HUES48 (cell line): ENCODE data around the gene RETREG2.

Experiments used
- H3K27ac ChIP-seq: one replicate; pipeline ENCODE4 v1.7.0; 2013; ENCODE audit warnings: low read depth, low read length, inconsistent platforms
- H3K27me3 ChIP-seq: 2 replicates; pipeline ENCODE4 v1.6.1; 2013; ENCODE audit warnings: mild to moderate bottlenecking, low read length; ENCODE audit not compliant: control insufficient read depth, insufficient read depth
- H3K36me3 ChIP-seq: 2 replicates; pipeline ENCODE4 v1.6.1; 2013; ENCODE audit warnings: low read length; ENCODE audit not compliant: control insufficient read depth, insufficient read depth
- H3K4me1 ChIP-seq: 2 replicates; pipeline ENCODE4 v1.6.1; 2013; ENCODE audit warnings: mild to moderate bottlenecking, low read length; ENCODE audit not compliant: control insufficient read depth, insufficient read depth
- H3K4me3 ChIP-seq: 2 replicates; pipeline ENCODE4 v1.5.1; 2013; ENCODE audit warnings: mild to moderate bottlenecking, low read depth, low read length
- H3K9ac ChIP-seq: 2 replicates; pipeline ENCODE4 v1.6.1; 2013; ENCODE audit warnings: mild to moderate bottlenecking, low read depth, low read length, moderate library complexity
- H3K9me3 ChIP-seq: 2 replicates; pipeline ENCODE4 v1.6.1; 2013; ENCODE audit warnings: low read length; ENCODE audit not compliant: control insufficient read depth, insufficient read depth

The RETREG2 gene

GRCh38 chr2:219177552-219178376, at the start of gene RETREG2:
TSS of gene RETREG2 (plus strand) at chr2:219178275. CDS start at chr2:219178353, 78 bp downstream.
- Histone ChIP-seq H3K27ac (peak within 1 kb of the TSS; percentile 92), H3K36me3 (peaks cover 51% of the 10 kb centered on the region), H3K9me3 (no peaks in the 10 kb centered on the region), H3K9ac (peak within 1 kb of the TSS; percentile 69), H3K4me3 (peak within 1 kb of the TSS; percentile 100), H3K4me1 (peaks cover 11% of the 10 kb centered on the region), H3K27me3 (no peaks in the 10 kb centered on the region)

- H3K27me3 ChIP-seq = no peaks in the 10 kb centered on the region
- no peak overlapping the region for H3K27ac ChIP-seq
- H3K9ac ChIP-seq = no peak overlapping the region
- H3K9me3 ChIP-seq = no peaks in the 10 kb centered on the region
- peaks cover 2% of the 10 kb centered on the region; the same call in 1 of the 2 replicates for H3K4me1 ChIP-seq
- no peaks in the 10 kb centered on the region for H3K36me3 ChIP-seq
- no peak overlapping the region for H3K4me3 ChIP-seq
These were observed 49.7 kb upstream of the RETREG2 start for GRCh38 chr2:219128396-219128795.

DNA sequence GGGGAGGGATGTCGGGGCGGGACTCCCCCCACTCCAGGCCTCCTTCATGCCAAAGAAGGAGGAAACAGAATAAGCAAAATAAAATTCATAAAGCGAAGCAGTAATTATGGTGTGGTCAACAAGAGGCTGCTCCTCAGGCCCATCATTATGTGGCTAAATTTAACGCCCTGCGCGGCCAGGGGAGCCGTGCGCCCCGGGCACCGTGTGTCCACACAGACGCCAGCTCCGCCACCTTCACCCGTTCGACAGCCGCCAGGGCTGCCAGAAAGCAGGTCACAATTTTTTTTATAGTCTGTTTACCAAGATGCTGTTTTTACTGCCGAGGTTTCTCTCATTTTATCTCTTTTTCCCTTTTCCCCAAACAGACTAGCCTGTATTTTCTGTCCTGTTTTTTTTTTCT, 48.5 kb upstream of the RETREG2 start:
- Histone ChIP-seq H3K36me3 (no peaks in the 10 kb centered on the region), H3K4me1 (no peaks in the 10 kb centered on the region), H3K27ac (no peak overlapping the region), H3K9me3 (no peaks in the 10 kb centered on the region), H3K9ac (no peak overlapping the region), H3K4me3 (no peak overlapping the region), H3K27me3 (no peaks in the 10 kb centered on the region)

- Histone ChIP-seq H3K27me3 (no peaks in the 10 kb centered on the region), H3K27ac (no peak overlapping the region), H3K9me3 (no peaks in the 10 kb centered on the region), H3K36me3 (no peaks in the 10 kb centered on the region), H3K4me1 (no peaks in the 10 kb centered on the region), H3K4me3 (no peak overlapping the region), H3K9ac (no peak overlapping the region)
These were observed 46.7 kb upstream of the RETREG2 start for GRCh38 chr2:219131327-219131726.

DNA sequence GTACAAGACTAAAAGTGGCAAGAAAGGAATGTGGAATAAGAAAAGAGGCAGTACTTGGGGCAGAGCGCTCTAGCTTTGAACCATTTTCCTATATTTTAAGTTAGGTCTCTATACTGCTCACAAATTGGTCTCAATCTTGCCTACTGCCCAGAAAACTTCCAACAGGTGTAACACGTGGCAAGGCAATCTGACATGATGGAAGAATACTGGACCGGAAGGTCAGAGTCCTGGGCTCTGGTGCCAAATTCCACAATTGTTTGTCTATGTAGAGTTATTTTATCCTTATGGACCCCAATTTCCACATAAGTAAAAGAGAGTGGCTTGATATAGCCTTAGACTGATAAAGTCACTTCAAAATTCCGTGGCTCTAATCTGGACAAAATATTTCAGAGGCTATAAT, 46.3 kb upstream of the RETREG2 start:
- no peak overlapping the region for H3K9ac ChIP-seq
- no peaks in the 10 kb centered on the region for H3K36me3 ChIP-seq
- H3K4me1 ChIP-seq = no peaks in the 10 kb centered on the region
- H3K4me3 ChIP-seq = no peak overlapping the region
- no peaks in the 10 kb centered on the region for H3K9me3 ChIP-seq
- no peak overlapping the region for H3K27ac ChIP-seq
- H3K27me3 ChIP-seq = no peaks in the 10 kb centered on the region

DNA sequence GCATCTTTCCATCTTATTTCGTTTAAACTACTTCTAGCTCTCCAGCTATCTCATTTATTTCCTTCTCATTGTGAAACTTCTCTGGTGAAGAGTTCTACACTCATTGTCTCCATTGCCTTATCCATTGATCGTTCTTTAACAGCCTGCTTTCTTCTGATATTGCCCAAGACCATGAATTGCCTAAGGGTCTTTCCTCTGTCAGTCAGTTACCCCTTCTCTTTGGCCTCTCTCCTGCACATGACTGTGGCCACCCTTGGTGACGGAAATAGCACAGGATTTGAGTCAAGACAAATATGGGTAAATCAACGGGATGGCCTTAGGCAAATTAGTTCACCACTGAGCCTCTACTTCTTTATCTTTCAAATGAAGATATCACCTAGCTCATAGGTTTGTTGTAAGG, 44.1 kb upstream of the RETREG2 start:
- H3K4me1 ChIP-seq = no peaks in the 10 kb centered on the region
- H3K27me3 ChIP-seq = no peaks in the 10 kb centered on the region
- no peak overlapping the region for H3K9ac ChIP-seq
- H3K9me3 ChIP-seq = no peaks in the 10 kb centered on the region
- no peaks in the 10 kb centered on the region for H3K36me3 ChIP-seq
- no peak overlapping the region for H3K27ac ChIP-seq
- H3K4me3 ChIP-seq = no peak overlapping the region

- Histone ChIP-seq H3K27ac (no peak overlapping the region), H3K36me3 (peaks cover 22% of the 10 kb centered on the region; the same call in 1 of the 2 replicates), H3K9ac (no peak overlapping the region), H3K9me3 (no peaks in the 10 kb centered on the region), H3K4me1 (no peaks in the 10 kb centered on the region), H3K27me3 (no peaks in the 10 kb centered on the region), H3K4me3 (no peak overlapping the region)
These were observed 37.4 kb upstream of the RETREG2 start for GRCh38 chr2:219140722-219141121.

DNA sequence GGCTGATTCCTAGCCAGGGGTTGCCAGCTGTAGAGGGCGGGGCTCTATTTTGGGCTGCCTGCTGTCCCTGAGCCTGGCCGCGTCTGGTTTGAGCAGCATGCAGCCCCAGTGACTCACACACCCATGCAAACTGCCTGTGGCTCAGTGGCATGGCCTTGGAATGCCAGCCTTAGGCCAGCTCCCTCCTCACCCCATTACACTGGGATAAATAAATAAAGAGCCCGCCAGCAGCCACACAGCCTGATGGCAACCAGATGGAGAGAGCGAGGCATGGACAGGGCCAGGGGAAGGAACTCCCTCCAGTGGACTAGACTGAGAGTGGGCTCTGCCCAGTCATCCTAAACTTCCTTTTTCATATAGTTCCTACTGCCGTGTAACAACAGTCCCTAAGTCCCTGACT, 35.7 kb upstream of the RETREG2 start:
- no peaks in the 10 kb centered on the region for H3K9me3 ChIP-seq
- no peaks in the 10 kb centered on the region for H3K27me3 ChIP-seq
- H3K4me3 ChIP-seq = no peak overlapping the region
- H3K27ac ChIP-seq = no peak overlapping the region
- no peaks in the 10 kb centered on the region for H3K4me1 ChIP-seq
- H3K9ac ChIP-seq = no peak overlapping the region
- H3K36me3 ChIP-seq = peaks cover 33% of the 10 kb centered on the region; the same call in 1 of the 2 replicates

DNA sequence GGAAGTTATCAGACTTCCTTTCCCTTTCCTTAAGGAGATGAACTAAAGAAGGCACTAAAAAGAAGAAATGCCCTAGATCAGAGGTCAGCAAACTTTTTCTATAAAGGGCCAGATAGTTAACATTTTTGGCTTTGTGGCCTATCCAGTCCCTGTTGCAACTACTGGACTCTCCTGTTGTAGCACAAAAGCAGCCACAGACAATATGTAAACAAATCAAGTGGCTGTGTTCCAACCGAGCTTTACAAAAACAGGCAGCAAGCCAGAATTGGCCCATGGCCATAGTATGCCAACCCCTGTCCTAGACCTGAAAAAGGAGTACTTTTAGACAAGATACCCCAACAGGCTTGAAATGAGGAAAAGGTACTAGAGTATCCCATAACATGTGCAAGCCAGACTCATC, 28.4 kb upstream of the RETREG2 start:
- Histone ChIP-seq H3K9me3 (no peaks in the 10 kb centered on the region), H3K9ac (no peak overlapping the region), H3K27ac (no peak overlapping the region), H3K36me3 (peaks cover 34% of the 10 kb centered on the region), H3K27me3 (no peaks in the 10 kb centered on the region), H3K4me1 (no peaks in the 10 kb centered on the region), H3K4me3 (no peak overlapping the region)

GRCh38 chr2:219155054-219155644, 22.9 kb upstream of the RETREG2 start:
- H3K4me1 ChIP-seq = 0 out of 2 replicates have a peak, but pooled peaks cover 4% of the 10 kb centered on the region
- H3K4me3 ChIP-seq = no peak overlapping the region
- no peak overlapping the region for H3K27ac ChIP-seq
- no peak overlapping the region for H3K9ac ChIP-seq
- H3K36me3 ChIP-seq = peaks cover 31% of the 10 kb centered on the region
- no peaks in the 10 kb centered on the region for H3K9me3 ChIP-seq
- no peaks in the 10 kb centered on the region for H3K27me3 ChIP-seq

- Histone ChIP-seq H3K27ac (no peak overlapping the region), H3K4me1 (peaks cover 10% of the 10 kb centered on the region), H3K9ac (no peak overlapping the region), H3K9me3 (no peaks in the 10 kb centered on the region), H3K36me3 (peaks cover 28% of the 10 kb centered on the region), H3K27me3 (no peaks in the 10 kb centered on the region), H3K4me3 (no peak overlapping the region)
These were observed 20.7 kb upstream of the RETREG2 start for GRCh38 chr2:219157396-219157795.
